Retinal pigment epithelial cell (primary cell): ENCODE measurements around the gene COG6.
A peak's percentile ranks its signal among the peaks of the same experiment; 100 is the strongest.

Experiments used
- DNase-seq: peaks from one replicate; pipeline ENCODE4 v3.0.0-alpha.2; 2010; ENCODE audit warnings: low read depth
- H3K4me3 ChIP-seq: 2 replicates; pipeline ENCODE4 v1.5.1; 2011; ENCODE audit warnings: mild to moderate bottlenecking, low read length, control low read depth, moderate library complexity
- TF ChIP-seq, protein P1 (sequence below): conservative IDR thresholded peaks from 2 replicates; pipeline ENCODE4 v1.5.1; 2011; ENCODE audit warnings: low read depth, low read length, control low read depth, inconsistent platforms

COG6 gene

DNA sequence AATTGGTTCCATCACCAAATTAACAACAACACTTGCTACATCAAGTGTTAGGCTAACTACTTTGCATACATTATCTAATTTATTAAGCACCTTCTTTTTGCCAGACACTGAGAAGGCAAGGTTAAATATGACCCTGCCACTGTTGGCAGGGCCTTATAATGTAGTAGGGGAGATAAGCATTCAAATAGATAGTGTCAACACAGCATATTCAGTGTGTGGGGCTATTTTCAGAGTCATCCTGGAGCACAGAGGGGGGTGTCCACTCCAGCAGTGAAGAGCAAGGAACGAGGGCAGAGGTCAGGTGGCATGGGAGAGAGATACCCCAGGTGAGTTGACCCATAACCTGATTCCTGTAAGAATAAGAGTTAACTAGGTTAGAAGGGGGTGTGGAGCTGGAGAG is 121.6 kb downstream of the COG6 start:
- TF ChIP-seq, protein P1, sequence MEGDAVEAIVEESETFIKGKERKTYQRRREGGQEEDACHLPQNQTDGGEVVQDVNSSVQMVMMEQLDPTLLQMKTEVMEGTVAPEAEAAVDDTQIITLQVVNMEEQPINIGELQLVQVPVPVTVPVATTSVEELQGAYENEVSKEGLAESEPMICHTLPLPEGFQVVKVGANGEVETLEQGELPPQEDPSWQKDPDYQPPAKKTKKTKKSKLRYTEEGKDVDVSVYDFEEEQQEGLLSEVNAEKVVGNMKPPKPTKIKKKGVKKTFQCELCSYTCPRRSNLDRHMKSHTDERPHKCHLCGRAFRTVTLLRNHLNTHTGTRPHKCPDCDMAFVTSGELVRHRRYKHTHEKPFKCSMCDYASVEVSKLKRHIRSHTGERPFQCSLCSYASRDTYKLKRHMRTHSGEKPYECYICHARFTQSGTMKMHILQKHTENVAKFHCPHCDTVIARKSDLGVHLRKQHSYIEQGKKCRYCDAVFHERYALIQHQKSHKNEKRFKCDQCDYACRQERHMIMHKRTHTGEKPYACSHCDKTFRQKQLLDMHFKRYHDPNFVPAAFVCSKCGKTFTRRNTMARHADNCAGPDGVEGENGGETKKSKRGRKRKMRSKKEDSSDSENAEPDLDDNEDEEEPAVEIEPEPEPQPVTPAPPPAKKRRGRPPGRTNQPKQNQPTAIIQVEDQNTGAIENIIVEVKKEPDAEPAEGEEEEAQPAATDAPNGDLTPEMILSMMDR = no peak
- no peak for DNase-seq
- no peak overlapping the region for H3K4me3 ChIP-seq

GRCh38 chr13:39777527-39778061 is 122.1 kb downstream of the COG6 start:
- TF ChIP-seq, protein P1 = peak; percentile 60
- no peak for DNase-seq
- no peak overlapping the region for H3K4me3 ChIP-seq

DNA sequence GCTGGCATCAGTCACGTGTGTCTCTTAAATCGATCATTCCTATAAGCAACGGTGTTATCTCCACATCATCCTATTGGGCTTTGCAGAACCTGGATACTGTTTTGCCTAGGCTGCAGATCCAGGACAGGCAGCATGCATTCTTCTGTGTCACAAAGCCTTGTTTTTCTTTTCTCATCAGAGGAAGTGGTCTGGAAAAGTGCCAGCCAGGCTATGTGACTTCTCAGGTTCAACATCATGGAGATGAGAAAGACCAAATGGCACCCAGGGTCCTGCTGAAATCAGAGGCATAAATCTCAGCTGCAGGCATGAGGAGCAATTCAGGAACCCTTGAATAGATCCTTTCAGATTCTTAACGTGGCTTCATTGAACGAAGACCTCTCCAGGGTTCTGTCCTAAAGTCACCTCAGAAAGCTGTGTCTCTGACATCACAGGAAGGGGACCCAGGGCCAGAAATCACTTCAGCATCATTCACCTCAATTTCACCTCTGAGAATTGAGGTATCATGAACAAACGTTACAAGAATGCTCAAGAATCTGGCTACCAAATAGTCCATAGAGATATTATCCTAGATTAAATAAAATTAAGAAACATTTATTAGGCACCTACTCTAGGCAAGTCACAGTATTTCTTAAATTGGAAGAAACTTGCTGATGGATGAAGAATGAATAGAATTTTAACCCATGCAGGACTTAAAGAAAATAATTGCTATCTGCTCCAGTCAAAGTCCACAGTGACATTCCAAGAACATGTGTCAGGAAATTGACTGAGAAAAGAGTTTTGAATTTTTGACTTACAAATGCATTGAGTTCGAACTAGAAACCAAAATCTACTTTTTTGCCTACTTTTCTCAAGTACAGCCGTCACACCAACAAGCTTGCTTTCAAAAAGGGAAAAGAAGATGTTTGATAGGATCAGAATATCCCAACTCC is 124.1 kb downstream of the COG6 start:
- no peak overlapping the region for H3K4me3 ChIP-seq
- DNase-seq = no peak
- TF ChIP-seq, protein P1 = no peak

DNA sequence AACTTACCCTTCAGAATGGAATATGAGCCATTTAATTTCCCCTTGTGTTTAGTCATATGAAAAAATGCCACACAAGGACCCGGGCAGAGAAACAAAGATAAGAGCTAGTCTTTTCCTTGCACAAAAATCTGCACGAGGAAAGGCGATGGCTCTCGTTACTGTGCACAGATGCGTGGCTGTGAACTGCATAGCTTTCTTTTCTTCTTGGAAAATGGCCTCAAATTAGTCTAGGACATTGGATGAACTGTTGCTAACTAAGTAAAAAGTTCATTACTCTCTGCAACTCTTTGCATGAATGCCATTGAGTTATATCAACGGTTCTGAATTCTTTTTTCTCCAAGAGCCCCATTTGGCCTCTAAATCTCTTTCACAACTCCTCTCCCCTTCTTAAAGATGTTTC is 125.2 kb downstream of the COG6 start:
- TF ChIP-seq, protein P1 = no peak
- no peak overlapping the region for H3K4me3 ChIP-seq
- DNase-seq = no peak

DNA sequence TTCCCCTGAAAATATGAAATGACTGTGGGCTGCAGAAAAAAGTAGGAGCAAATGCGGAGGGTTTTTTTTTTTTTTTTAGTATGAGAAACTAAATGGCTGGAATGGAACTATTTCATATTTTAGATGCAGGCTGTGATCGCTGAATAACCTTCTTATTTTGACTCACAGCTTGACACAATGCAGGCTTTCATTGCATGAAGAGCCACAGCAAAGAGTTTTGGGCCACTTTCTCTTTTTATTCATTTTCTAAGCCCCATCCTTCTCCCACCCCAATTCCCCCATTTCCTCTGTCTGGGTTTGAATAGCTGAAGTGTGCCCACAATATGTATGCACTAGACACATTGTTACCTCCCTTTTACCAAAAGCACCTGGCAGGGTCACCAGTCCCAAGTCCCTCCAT is 125.9 kb downstream of the COG6 start:
- TF ChIP-seq, protein P1 = no peak
- DNase-seq = no peak

GRCh38 chr13:39783051-39783450 is 127.6 kb downstream of the COG6 start:
- TF ChIP-seq, protein P1 = no peak
- no peak overlapping the region for H3K4me3 ChIP-seq
- no peak for DNase-seq

More for the DNA sequence above, 125.9 kb downstream of the COG6 start:
- no peak overlapping the region for H3K4me3 ChIP-seq

DNA sequence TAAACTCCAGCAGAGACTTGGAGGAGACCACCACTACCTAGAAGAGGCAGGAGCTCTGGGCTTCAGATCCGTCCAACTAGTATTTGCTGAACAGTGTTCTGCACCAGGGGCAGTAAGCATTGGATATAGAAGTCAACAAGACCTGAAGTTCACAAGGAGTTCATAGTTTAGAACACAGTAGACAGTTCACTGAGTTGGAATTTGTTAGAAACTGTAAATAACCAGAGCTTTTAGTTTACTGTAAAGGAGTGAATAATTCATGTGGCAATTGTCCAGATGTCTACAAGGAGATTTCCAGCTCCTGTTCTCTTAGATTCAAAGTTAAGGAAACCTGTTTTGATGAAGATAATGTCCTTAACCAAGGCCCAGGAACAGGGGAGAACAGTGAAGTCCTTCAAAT is 128.9 kb downstream of the COG6 start:
- DNase-seq = no peak
- H3K4me3 ChIP-seq = no peak overlapping the region
- TF ChIP-seq, protein P1 = no peak
